ENCODE measurements around the gene KPNA1.

KPNA1 gene

GRCh38 chr3:122394173-122394572, 120.6 kb downstream of the KPNA1 start:
- H2AFZ ChIP-seq (ENCODE audit: low read depth, low read length): no peak overlapping the region
- TF ChIP-seq CTCF (IDR thresholded peaks at IDR 0.05; ENCODE audit: low read depth, low read length): no peak
- TF ChIP-seq EZH2phosphoT487 (IDR thresholded peaks at IDR 0.05; ENCODE audit: low read depth): no peak
- H3K4me1 ChIP-seq (ENCODE audit: low read length): no peaks in the 10 kb centered on the region
- H3K4me3 ChIP-seq (ENCODE audit: low read length): no peak overlapping the region
- no peak overlapping the region for H3K9ac ChIP-seq (ENCODE audit: low read length)
- no peak overlapping the region for H3K27ac ChIP-seq (ENCODE audit: low read length)
- H3K79me2 ChIP-seq (ENCODE audit: low read length): peaks cover 26% of the 10 kb centered on the region
- H3K9me3 ChIP-seq (ENCODE audit: insufficient read depth, low read length): no peaks in the 10 kb centered on the region
- no peaks in the 10 kb centered on the region for H3K27me3 ChIP-seq (ENCODE audit: low read depth, low read length)
- H3K4me2 ChIP-seq (ENCODE audit: low read length): no peak overlapping the region
- H3K36me3 ChIP-seq (replicated peaks; ENCODE audit: low read depth, low read length): peaks cover 20% of the 10 kb centered on the region
- peaks cover 19% of the 10 kb centered on the region for H4K20me1 ChIP-seq (ENCODE audit: insufficient read depth, low read length)

- H4K20me1 ChIP-seq (ENCODE audit: insufficient read depth, low read length): peaks cover 19% of the 10 kb centered on the region
- no peak overlapping the region for H2AFZ ChIP-seq (ENCODE audit: low read depth, low read length)
- H3K79me2 ChIP-seq (ENCODE audit: low read length): peaks cover 27% of the 10 kb centered on the region
- H3K4me2 ChIP-seq (ENCODE audit: low read length): no peak overlapping the region
- H3K9me3 ChIP-seq (ENCODE audit: insufficient read depth, low read length): no peaks in the 10 kb centered on the region
- no peak overlapping the region for H3K27ac ChIP-seq (ENCODE audit: low read length)
- H3K4me3 ChIP-seq (ENCODE audit: low read length): no peak overlapping the region
- no peaks in the 10 kb centered on the region for H3K27me3 ChIP-seq (ENCODE audit: low read depth, low read length)
- no peak overlapping the region for H3K9ac ChIP-seq (ENCODE audit: low read length)
- no peak for TF ChIP-seq EZH2phosphoT487 (IDR thresholded peaks at IDR 0.05; ENCODE audit: low read depth)
- TF ChIP-seq CTCF (IDR thresholded peaks at IDR 0.05; ENCODE audit: low read depth, low read length): peak; percentile 75
- peaks cover 24% of the 10 kb centered on the region for H3K36me3 ChIP-seq (replicated peaks; ENCODE audit: low read depth, low read length)
- H3K4me1 ChIP-seq (ENCODE audit: low read length): no peaks in the 10 kb centered on the region
Observed at GRCh38 chr3:122392868-122393844, 121.6 kb downstream of the KPNA1 start.

- Histone ChIP-seq H3K4me2 (ENCODE audit: low read length) (no peak overlapping the region), H3K27ac (ENCODE audit: low read length) (no peak overlapping the region), H3K4me1 (ENCODE audit: low read length) (peaks cover 8% of the 10 kb centered on the region), H3K4me3 (ENCODE audit: low read length) (no peak overlapping the region), H3K36me3 (replicated peaks; ENCODE audit: low read depth, low read length) (peaks cover 35% of the 10 kb centered on the region), H3K9ac (ENCODE audit: low read length) (no peak overlapping the region), H2AFZ (ENCODE audit: low read depth, low read length) (no peak overlapping the region), H3K9me3 (ENCODE audit: insufficient read depth, low read length) (no peaks in the 10 kb centered on the region), H3K79me2 (ENCODE audit: low read length) (peaks cover 40% of the 10 kb centered on the region), H3K27me3 (ENCODE audit: low read depth, low read length) (no peaks in the 10 kb centered on the region), H4K20me1 (ENCODE audit: insufficient read depth, low read length) (peaks cover 19% of the 10 kb centered on the region)
- no peak for TF ChIP-seq CTCF (IDR thresholded peaks at IDR 0.05; ENCODE audit: low read depth, low read length)
- no peak for TF ChIP-seq EZH2phosphoT487 (IDR thresholded peaks at IDR 0.05; ENCODE audit: low read depth)
Observed at GRCh38 chr3:122391681-122392446, 122.9 kb downstream of the KPNA1 start.

- Histone ChIP-seq H2AFZ (ENCODE audit: low read depth, low read length) (no peak overlapping the region), H3K4me2 (ENCODE audit: low read length) (no peak overlapping the region), H3K27me3 (ENCODE audit: low read depth, low read length) (no peaks in the 10 kb centered on the region), H3K79me2 (ENCODE audit: low read length) (peaks cover 50% of the 10 kb centered on the region), H3K36me3 (replicated peaks; ENCODE audit: low read depth, low read length) (peaks cover 47% of the 10 kb centered on the region), H3K9me3 (ENCODE audit: insufficient read depth, low read length) (no peaks in the 10 kb centered on the region), H3K4me3 (ENCODE audit: low read length) (no peak overlapping the region), H4K20me1 (ENCODE audit: insufficient read depth, low read length) (peaks cover 19% of the 10 kb centered on the region), H3K4me1 (ENCODE audit: low read length) (peaks cover 17% of the 10 kb centered on the region), H3K9ac (ENCODE audit: low read length) (no peak overlapping the region), H3K27ac (ENCODE audit: low read length) (no peak overlapping the region)
- no peak for TF ChIP-seq CTCF (IDR thresholded peaks at IDR 0.05; ENCODE audit: low read depth, low read length)
- TF ChIP-seq EZH2phosphoT487 (IDR thresholded peaks at IDR 0.05; ENCODE audit: low read depth): no peak
Observed at GRCh38 chr3:122390665-122391064, 124.1 kb downstream of the KPNA1 start.
